ENCODE data around the gene TIMELESS.

DNA sequence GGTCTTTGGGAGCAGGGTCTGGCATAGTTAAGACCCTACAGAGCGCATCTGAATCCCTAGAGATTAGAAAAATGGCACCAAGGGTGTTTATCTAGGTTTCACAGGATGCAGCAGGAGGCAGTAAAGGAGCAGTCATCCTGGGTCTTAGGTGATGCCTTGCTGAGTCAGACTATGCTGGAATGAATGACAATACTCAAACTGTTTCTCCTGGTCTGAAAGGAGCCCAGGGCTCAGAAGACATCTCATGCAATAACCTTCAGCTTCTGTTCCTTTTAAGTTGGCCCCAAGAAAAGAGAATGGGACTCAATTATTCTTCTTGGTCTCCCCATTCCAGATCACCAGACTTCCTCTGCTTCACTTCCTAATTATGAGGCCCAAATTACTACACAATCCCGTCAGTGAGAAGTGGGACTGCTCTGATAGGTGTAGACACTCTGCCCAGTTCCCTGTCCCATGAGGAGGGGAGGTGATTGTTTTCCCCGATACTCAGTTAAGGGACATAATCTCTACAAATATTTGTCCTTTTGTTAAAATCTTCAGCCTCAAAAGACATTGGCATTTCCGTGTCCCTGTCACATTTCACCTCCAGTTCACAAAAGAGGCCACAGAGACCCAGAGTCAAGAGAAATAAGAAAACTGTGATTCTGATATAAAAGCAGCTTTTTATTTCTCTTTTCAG, 71.8 kb downstream of the TIMELESS start:
- TF ChIP-seq EZH2phosphoT487 (IDR thresholded peaks at IDR 0.05; ENCODE audit: borderline replicate concordance) (no peak), MAX (IDR thresholded peaks at IDR 0.05) (no peak), ZNF274 (IDR thresholded peaks at IDR 0.05; ENCODE audit: low read depth, low read length) (no peak), POLR2A (IDR thresholded peaks at IDR 0.05; ENCODE audit: borderline replicate concordance, extremely low read depth, insufficient read depth, insufficient read length) (no peak), JUND (IDR thresholded peaks at IDR 0.05) (no peak), ZBTB33 (IDR thresholded peaks at IDR 0.05; ENCODE audit: extremely low read depth, insufficient replicate concordance, low read length) (no peak), RAD21 (IDR thresholded peaks at IDR 0.05; ENCODE audit: low read depth) (peak; percentile 65), REST (IDR thresholded peaks at IDR 0.05; ENCODE audit: low read depth) (no peak), CEBPB (IDR thresholded peaks at IDR 0.05; ENCODE audit: low read depth) (no peak), POLR2AphosphoS5 (IDR thresholded peaks at IDR 0.05; ENCODE audit: low read depth, low read length) (no peak), TCF7L2 (IDR thresholded peaks at IDR 0.05; ENCODE audit: borderline replicate concordance, extremely low read depth, insufficient read depth, insufficient read length) (no peak), SIN3A (IDR thresholded peaks at IDR 0.05; ENCODE audit: low read depth) (no peak), YY1 (IDR thresholded peaks at IDR 0.05; ENCODE audit: extremely low read depth, insufficient replicate concordance, low read depth, low read length) (no peak)
- TF ChIP-seq, protein P1, sequence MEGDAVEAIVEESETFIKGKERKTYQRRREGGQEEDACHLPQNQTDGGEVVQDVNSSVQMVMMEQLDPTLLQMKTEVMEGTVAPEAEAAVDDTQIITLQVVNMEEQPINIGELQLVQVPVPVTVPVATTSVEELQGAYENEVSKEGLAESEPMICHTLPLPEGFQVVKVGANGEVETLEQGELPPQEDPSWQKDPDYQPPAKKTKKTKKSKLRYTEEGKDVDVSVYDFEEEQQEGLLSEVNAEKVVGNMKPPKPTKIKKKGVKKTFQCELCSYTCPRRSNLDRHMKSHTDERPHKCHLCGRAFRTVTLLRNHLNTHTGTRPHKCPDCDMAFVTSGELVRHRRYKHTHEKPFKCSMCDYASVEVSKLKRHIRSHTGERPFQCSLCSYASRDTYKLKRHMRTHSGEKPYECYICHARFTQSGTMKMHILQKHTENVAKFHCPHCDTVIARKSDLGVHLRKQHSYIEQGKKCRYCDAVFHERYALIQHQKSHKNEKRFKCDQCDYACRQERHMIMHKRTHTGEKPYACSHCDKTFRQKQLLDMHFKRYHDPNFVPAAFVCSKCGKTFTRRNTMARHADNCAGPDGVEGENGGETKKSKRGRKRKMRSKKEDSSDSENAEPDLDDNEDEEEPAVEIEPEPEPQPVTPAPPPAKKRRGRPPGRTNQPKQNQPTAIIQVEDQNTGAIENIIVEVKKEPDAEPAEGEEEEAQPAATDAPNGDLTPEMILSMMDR (IDR thresholded peaks at IDR 0.05 in 2 of 3, conservative IDR thresholded peaks at IDR 0.05 in 1 of 3; ENCODE audit: borderline replicate concordance in 1 of 3, insufficient read depth in 1 of 3, low read depth in 2 of 3, low read length in 2 of 3): peak in 2 of 3 experiments; percentile 26; a peak in 2 of 6 replicates

Measured in HCT116 (cell line).